Measurements from ENCODE around the gene ABCC1. TPM values are rescaled to one million over a fixed set of nuclear protein-coding genes. Genes with fewer than 3 reads are reported as not detected.

The ABCC1 gene
- total and polyA plus RNA-seq, 2 of the 4 experiments (the other 2 are of a cell fraction), result 39.4 to 66.0 TPM

DNA sequence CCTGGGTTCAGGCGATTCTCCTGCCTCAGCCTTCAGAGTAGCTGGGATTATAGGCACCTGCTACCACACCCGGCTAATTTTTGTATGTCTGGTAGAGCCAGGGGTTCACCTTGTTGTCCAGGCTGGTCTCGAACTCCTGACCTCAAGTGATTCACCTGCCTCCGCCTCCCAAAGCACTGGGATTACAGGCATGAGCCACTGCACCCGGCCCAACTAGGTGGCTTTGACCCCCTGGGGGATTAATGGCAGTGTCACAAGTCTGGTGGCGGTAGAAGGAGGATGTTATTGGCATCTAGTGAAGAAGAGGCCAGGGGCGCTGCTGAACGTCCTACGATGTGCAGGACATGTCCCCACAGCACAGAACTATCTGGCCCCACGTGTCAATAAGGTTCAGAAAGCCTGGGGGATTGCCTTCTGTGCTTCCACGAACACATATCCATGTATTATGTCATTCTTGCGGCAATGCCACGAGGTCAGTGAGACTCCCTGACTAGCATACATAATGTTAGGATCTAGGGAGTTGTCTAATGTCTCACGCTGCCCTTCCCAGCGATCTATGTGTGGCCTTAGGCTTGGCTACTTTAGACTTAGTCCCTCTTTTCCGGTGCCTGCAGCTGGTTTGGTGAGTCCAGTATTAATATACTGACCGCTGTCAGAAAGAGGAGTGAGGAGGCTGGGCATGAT, 198.0 kb downstream of the ABCC1 start:
- Histone ChIP-seq H2BK15ac (ENCODE audit: low read depth, low read length) (no peak overlapping the region), H4K5ac (ENCODE audit: low read depth, low read length) (no peak overlapping the region), H4K8ac (ENCODE audit: low read depth in 2 of 2, low read length in 2 of 2) (no peak overlapping the region), H3K56ac (ENCODE audit: extremely low read depth, insufficient read depth, low read length) (no peak overlapping the region), H3K79me1 (ENCODE audit: low read depth in 1 of 2, low read length in 2 of 2) (peaks cover 5 to 53% of the 10 kb centered on the region in 2 experiments; a peak in 2 of 4 replicates), H3K4me3 (ENCODE audit: insufficient read depth, low read depth, low read length) (no peak overlapping the region), H2BK5ac (ENCODE audit: low read depth, low read length, poor library complexity, severe bottlenecking) (no peak overlapping the region), H2AK9ac (replicated peaks; ENCODE audit: low read depth, low read length, poor library complexity) (no peak overlapping the region), H2AK5ac (ENCODE audit: low read depth, low read length) (no peak overlapping the region), H4K20me1 (ENCODE audit: insufficient read depth, low read length) (peaks cover 68% of the 10 kb centered on the region), H3K27ac (ENCODE audit: insufficient read depth, low read length) (no peak overlapping the region), H2BK20ac (ENCODE audit: low read depth, low read length) (no peak overlapping the region), H2BK120ac (ENCODE audit: low read depth, low read length) (no peak overlapping the region), H3K4ac (ENCODE audit: low read depth, low read length) (no peak overlapping the region), H3K36me3 (ENCODE audit: control insufficient read depth, insufficient read depth, low read length) (peaks cover 50% of the 10 kb centered on the region), H3K9me1 (ENCODE audit: insufficient read depth, low read length) (peaks cover 23% of the 10 kb centered on the region), H4K91ac (ENCODE audit: insufficient read depth, low read depth, low read length) (no peak overlapping the region), H3K14ac (replicated peaks; ENCODE audit: low read depth, low read length) (no peak overlapping the region), H3K18ac (ENCODE audit: low read depth, low read length) (no peak overlapping the region), H3K4me2 (ENCODE audit: low read depth, low read length) (no peak overlapping the region), H3K27me3 (ENCODE audit: control insufficient read depth, insufficient read depth, low read length) (no peaks in the 10 kb centered on the region), H3K9ac (ENCODE audit: low read depth, low read length) (no peak overlapping the region), H3K9me3 (ENCODE audit: control insufficient read depth, insufficient read depth, low read length) (no peaks in the 10 kb centered on the region), H2AFZ (replicated peaks; ENCODE audit: low read length, poor library complexity) (no peak overlapping the region), H3K23ac (ENCODE audit: low read depth, low read length) (no peak overlapping the region), H3K4me1 (ENCODE audit: control insufficient read depth, insufficient read depth, low read length) (peaks cover 11% of the 10 kb centered on the region)
- TSS peak; percentile 0 for BruUV-seq (replicated peaks)
- CTCF ChIA-PET, result no interaction called here
- POLR2A ChIA-PET (ENCODE audit: unreplicated experiment), result no interaction called here
- WGBS, 2 experiments (ENCODE audit: extremely low coverage in 2 of 2, insufficient read length in 1 of 2), result 96% methylated on average over 8 of the region's 17 CpGs; no CpG with 5 or more reads in 1 of the 2 experiments
- intact Hi-C loops (cut with micrococcal nuclease) (no loop called here), dilution Hi-C loops (cut with HindIII; ENCODE audit: low sequenced_read_pairs, unreplicated experiment) (no loop called here), in situ Hi-C loops (cut with MboI; ENCODE audit: low sequenced_read_pairs) (no loop called here)
- DNase-seq (no peak), ATAC-seq (ENCODE audit: low read depth) (no peak)
- TF ChIP-seq RFX5 (IDR thresholded peaks at IDR 0.05; ENCODE audit: low read depth, low read length) (no peak), MAZ (IDR thresholded peaks at IDR 0.05; ENCODE audit: borderline replicate concordance, low read depth, low read length) (no peak), RAD21 (IDR thresholded peaks at IDR 0.05; ENCODE audit: low read length) (no peak), FOS (IDR thresholded peaks at IDR 0.05; ENCODE audit: low read depth, low read length) (no peak), POLR2A (IDR thresholded peaks at IDR 0.05; ENCODE audit: low read depth, low read length) (no peak), SMC3 (IDR thresholded peaks at IDR 0.05; ENCODE audit: low read depth, low read length) (no peak), CHD1 (IDR thresholded peaks at IDR 0.05; ENCODE audit: low read depth, low read length) (no peak), BHLHE40 (IDR thresholded peaks at IDR 0.05; ENCODE audit: low read depth, low read length) (no peak), CEBPB (IDR thresholded peaks at IDR 0.05; ENCODE audit: low read depth, low read length) (no peak), MAFK (IDR thresholded peaks at IDR 0.05; ENCODE audit: low read depth, low read length) (no peak)
- TF ChIP-seq, protein P1, sequence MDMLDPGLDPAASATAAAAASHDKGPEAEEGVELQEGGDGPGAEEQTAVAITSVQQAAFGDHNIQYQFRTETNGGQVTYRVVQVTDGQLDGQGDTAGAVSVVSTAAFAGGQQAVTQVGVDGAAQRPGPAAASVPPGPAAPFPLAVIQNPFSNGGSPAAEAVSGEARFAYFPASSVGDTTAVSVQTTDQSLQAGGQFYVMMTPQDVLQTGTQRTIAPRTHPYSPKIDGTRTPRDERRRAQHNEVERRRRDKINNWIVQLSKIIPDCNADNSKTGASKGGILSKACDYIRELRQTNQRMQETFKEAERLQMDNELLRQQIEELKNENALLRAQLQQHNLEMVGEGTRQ (IDR thresholded peaks at IDR 0.05; ENCODE audit: low read depth, low read length), result no peak
- TF ChIP-seq, protein P2, sequence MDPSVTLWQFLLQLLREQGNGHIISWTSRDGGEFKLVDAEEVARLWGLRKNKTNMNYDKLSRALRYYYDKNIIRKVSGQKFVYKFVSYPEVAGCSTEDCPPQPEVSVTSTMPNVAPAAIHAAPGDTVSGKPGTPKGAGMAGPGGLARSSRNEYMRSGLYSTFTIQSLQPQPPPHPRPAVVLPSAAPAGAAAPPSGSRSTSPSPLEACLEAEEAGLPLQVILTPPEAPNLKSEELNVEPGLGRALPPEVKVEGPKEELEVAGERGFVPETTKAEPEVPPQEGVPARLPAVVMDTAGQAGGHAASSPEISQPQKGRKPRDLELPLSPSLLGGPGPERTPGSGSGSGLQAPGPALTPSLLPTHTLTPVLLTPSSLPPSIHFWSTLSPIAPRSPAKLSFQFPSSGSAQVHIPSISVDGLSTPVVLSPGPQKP (IDR thresholded peaks at IDR 0.05; ENCODE audit: borderline replicate concordance, low read depth, low read length), result no peak

Data from IMR-90 (cell line).